H4 (cell line): ENCODE results near the gene B4GALT6. TPM values are rescaled to one million over a fixed set of nuclear protein-coding genes. Genes with fewer than 3 reads are reported as not detected.

Experiments used
- DNase-seq: peaks from one replicate; pipeline ENCODE4 v3.0.0-alpha.2; 2015; ENCODE audit warnings: low spot score
- total RNA-seq: library from RNA; depleted of rRNA; stranded (reverse); fragments of >200 nt; shearing (Covaris generic); gene quantifications from 2 replicates; pipeline ENCODE4 v1.2.3, GENCODE V29; 2014

The B4GALT6 gene
- total RNA-seq, 1 experiment from 2014 or later = 9.6 TPM

GRCh38 chr18:31633392-31634330, 50.7 kb downstream of the B4GALT6 start:
- no peak for DNase-seq

GRCh38 chr18:31632356-31632755, 52.0 kb downstream of the B4GALT6 start:
- no peak for DNase-seq

GRCh38 chr18:31631526-31631925, 52.9 kb downstream of the B4GALT6 start:
- no peak for DNase-seq

GRCh38 chr18:31630549-31630948, 53.8 kb downstream of the B4GALT6 start:
- DNase-seq = no peak

GRCh38 chr18:31626409-31626808, 58.0 kb downstream of the B4GALT6 start:
- no peak for DNase-seq

GRCh38 chr18:31624892-31625640, 59.3 kb downstream of the B4GALT6 start:
- no peak for DNase-seq

- no peak for DNase-seq
Measured at GRCh38 chr18:31619291-31619690, 65.1 kb downstream of the B4GALT6 start.

- no peak for DNase-seq
Measured at GRCh38 chr18:31618801-31619200, 65.6 kb downstream of the B4GALT6 start.

- DNase-seq = no peak
Measured at GRCh38 chr18:31617031-31617717, 67.2 kb downstream of the B4GALT6 start.

GRCh38 chr18:31616586-31616985, 67.8 kb downstream of the B4GALT6 start:
- no peak for DNase-seq

GRCh38 chr18:31614044-31614443, 70.3 kb downstream of the B4GALT6 start:
- DNase-seq = no peak

GRCh38 chr18:31612124-31612523, 72.3 kb downstream of the B4GALT6 start:
- no peak for DNase-seq

GRCh38 chr18:31611511-31611910, 72.9 kb downstream of the B4GALT6 start:
- DNase-seq = no peak

GRCh38 chr18:31610286-31611205, 73.8 kb downstream of the B4GALT6 start:
- no peak for DNase-seq

GRCh38 chr18:31609886-31610285, 74.5 kb downstream of the B4GALT6 start:
- DNase-seq = no peak

GRCh38 chr18:31607384-31607783, 77.0 kb downstream of the B4GALT6 start:
- DNase-seq = no peak

- no peak for DNase-seq
Measured at GRCh38 chr18:31606265-31606664, 78.1 kb downstream of the B4GALT6 start.

- DNase-seq = no peak
Measured at GRCh38 chr18:31603315-31603714, 81.1 kb downstream of the B4GALT6 start.

- DNase-seq = no peak
Measured at GRCh38 chr18:31598021-31598805, 86.2 kb downstream of the B4GALT6 start.
